ENCODE data around the gene CYGB. TPM values are rescaled to one million over a fixed set of nuclear protein-coding genes. Genes with fewer than 3 reads are reported as not detected.

Gene CYGB
- total and polyA plus RNA-seq, 2 of the 13 experiments (the other 11 are each of a cell fraction or from before 2014, with no cell fraction given): 18.9 to 27.1 TPM

GRCh38 chr17:76569607-76570279 is 32.2 kb upstream of the CYGB start (continued):
- peak; percentile 84 for TF ChIP-seq ZNF281 (CRISPR knock-in tag; IDR thresholded peaks at IDR 0.05; ENCODE audit: borderline replicate concordance)
- TF ChIP-seq ZSCAN9 (CRISPR knock-in tag; IDR thresholded peaks at IDR 0.05; ENCODE audit: borderline replicate concordance): peak; percentile 84; the same call in 1 of the 2 replicates
- no peak for TF ChIP-seq SMC3 (IDR thresholded peaks at IDR 0.05; ENCODE audit: low read length)
- TF ChIP-seq TSC22D2 (CRISPR knock-in tag; IDR thresholded peaks at IDR 0.05; ENCODE audit: borderline replicate concordance): no peak
- TF ChIP-seq KDM3A (CRISPR knock-in tag; IDR thresholded peaks at IDR 0.05; ENCODE audit: low read depth): peak; percentile 92; the same call in 1 of the 2 replicates
- peak; percentile 94 for TF ChIP-seq RXRA (CRISPR knock-in tag; IDR thresholded peaks at IDR 0.05)
- peak; percentile 46; the same call in 1 of the 2 replicates for TF ChIP-seq ZNF550 (CRISPR knock-in tag; IDR thresholded peaks at IDR 0.05; ENCODE audit: borderline replicate concordance)
- no peak for TF ChIP-seq NFIB (CRISPR knock-in tag; IDR thresholded peaks at IDR 0.05; ENCODE audit: borderline replicate concordance)
- no peak for TF ChIP-seq NFE2L2 (IDR thresholded peaks at IDR 0.05; ENCODE audit: low read length)
- peak; percentile 68; the same call in 1 of the 2 replicates for TF ChIP-seq SKIL (CRISPR knock-in tag; IDR thresholded peaks at IDR 0.05; ENCODE audit: borderline replicate concordance)
- TF ChIP-seq ZNF142 (CRISPR knock-in tag; IDR thresholded peaks at IDR 0.05): no peak
- no peak for TF ChIP-seq ZNF577 (CRISPR knock-in tag; IDR thresholded peaks at IDR 0.05; ENCODE audit: borderline replicate concordance, low read depth)
- peak in 1 of 2 experiments; percentile 22; a peak in 3 of 4 replicates for TF ChIP-seq EP300 (IDR thresholded peaks at IDR 0.05; ENCODE audit: low read depth in 2 of 2, low read length in 2 of 2)
- no peak for TF ChIP-seq EP300 (CRISPR knock-in tag; IDR thresholded peaks at IDR 0.05; ENCODE audit: borderline replicate concordance)
- peak; percentile 14; the same call in 1 of the 2 replicates for TF ChIP-seq BORCS8-MEF2B (CRISPR knock-in tag; IDR thresholded peaks at IDR 0.05)
- TF ChIP-seq DMTF1 (CRISPR knock-in tag; IDR thresholded peaks at IDR 0.05): no peak
